ENCODE results near the gene HNRNPR.

Gene HNRNPR

DNA sequence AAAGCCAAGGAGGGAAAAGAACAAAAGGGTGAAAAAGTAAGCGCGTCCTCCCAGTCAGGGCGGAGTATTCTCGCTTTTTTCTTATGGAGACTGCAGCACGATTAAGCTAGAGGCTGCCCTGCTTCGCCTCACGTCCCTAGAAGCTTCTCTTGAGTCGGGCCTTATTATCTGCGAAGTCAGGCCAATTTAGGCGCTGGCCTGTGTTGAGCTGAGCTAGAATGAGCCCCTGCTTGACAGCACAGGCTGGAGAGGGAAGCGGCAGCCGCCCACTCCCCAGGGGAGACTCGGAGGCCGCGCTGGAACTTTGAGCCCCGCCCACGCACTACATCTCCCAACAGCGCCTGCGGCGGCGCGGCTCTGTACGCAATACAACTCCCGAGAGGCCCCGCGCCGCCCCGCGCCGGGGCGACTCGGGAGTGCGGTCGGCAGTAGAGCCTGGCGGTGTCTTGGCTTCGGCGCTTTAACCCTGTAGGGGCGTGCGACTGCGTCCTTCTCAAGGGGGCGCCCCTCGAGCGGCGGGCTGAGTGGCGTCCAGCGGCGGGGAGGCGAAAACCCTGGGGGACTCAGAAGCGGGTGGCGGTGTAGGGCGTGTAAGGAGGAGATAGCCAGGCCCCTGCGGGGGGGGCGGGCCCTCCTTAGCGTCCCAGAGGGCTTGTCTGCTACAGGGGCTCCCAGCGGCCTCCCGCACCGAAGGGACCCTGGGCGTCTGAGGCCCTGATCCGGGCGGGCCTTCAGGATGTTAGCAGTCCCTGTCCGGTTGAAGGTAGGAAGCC is 24.7 kb upstream of the HNRNPR start:
- DNase-seq (ENCODE audit: low read depth), result peak; percentile 69

DNA sequence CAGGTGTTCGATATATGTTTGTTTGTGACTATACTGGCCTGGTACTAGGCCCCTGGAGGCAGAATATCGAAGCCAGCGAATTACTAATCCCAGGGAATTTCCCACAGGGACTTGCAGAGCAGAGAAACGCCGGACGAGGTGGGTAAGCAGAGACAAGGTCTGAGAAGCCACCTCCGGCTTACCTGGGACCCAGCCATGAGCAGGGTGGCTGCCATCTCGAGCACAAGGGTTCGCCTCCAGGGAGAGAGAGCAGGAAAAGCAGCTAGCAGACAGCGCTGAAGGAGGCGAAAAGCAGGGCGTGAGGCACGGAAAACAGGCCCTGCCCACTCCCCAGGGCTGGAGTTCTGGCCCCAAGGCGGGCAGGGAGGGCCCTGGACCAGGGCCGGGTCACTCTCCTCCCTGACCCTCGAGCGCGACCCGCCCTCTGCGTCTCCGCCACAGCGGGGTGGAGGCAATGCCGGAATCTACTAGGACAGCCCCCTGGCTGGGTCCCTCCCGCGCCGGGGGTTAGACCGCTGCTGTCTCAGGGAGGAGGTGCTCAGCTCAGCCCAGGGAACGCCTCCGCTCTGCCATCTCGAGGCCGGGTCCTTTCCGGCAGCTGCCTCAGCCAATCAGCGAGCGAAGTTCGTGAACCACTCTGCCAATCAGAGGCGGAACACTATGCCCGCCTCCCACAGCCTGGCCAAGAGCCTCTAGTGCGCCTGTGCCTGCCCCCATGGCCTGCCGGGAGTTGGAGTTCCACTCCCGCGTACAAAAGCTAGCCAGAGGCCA is 23.9 kb upstream of the HNRNPR start:
- peak; percentile 93 for DNase-seq (ENCODE audit: low read depth)

DNA sequence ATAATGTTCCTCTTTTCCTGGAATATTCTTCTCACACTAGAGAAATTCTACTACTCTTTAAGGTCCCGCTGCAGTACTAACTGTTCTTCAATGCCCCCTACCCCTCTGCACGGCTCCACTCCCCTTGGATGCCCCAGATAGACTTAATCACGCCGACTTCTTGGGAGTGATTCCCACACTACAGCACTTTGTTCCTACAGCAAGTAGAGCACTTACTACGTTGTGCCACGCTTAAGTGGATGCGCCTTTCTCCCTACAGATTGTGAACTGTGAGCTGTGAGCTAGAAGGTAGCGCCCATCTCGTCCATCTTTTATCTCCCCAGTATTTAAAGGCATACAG is 23.3 kb upstream of the HNRNPR start:
- DNase-seq (ENCODE audit: low read depth), result no peak

DNA sequence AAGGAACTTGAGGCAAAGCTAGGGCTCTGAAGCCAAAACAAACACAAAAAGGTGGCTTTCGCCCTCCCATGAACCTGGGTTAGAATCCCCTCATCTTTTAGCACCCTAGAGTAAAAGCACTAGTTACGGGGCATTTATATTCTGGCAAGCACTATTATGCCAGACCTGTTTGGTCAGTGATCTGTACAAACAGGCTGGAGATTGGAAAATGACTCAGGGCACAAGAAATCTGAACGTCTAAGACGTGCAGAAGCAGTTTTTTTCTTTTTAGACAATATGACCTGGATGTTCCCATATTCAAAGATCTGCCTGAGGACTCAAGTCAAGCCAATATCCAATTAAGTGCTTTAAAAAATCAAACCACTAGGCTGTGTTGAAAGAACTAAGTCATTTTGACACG is 22.5 kb upstream of the HNRNPR start:
- DNase-seq (ENCODE audit: low read depth), result no peak

DNA sequence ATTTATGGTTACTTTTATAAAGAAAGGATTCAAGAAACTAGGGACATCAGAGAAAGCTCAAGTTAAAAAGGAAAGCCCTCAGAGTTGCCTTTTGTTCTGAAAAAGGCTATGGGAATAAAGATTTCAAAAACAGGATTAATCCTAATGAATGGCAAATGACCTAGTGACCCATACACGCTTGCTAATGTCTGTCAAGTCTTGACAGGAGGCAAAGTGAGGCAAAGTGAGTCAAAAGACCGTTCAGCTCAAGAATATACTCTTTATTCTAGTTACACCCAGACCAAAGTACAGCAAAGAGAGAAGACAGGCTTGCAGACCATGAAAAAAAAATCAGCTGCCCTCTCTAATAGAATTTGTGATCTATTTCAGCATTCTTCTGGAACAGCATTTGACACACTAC is 22.1 kb upstream of the HNRNPR start:
- DNase-seq (ENCODE audit: low read depth), result no peak

DNA sequence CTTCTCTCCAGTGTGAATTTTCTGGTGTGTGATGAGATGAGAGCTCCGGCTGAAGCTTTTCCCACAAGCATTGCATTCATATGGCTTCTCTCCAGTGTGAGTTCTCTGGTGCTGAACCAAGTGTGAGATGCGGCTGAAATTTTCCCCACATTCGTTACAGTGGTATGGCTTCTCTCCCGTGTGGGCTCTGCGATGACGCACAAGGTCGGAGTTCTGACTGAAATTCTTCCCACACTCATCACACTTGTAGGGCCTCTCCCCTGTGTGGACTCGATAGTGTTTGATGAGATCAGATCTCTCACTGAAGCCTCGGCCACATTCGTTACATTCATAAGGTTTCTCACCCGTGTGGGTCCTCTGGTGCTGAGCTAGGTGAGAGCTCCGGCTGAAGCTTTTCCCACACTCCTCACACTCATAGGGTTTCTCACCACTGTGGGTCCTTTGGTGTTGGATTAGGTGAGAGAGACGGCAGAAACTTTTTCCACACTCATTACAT is 18.2 kb upstream of the HNRNPR start:
- DNase-seq (ENCODE audit: low read depth), result no peak

DNA sequence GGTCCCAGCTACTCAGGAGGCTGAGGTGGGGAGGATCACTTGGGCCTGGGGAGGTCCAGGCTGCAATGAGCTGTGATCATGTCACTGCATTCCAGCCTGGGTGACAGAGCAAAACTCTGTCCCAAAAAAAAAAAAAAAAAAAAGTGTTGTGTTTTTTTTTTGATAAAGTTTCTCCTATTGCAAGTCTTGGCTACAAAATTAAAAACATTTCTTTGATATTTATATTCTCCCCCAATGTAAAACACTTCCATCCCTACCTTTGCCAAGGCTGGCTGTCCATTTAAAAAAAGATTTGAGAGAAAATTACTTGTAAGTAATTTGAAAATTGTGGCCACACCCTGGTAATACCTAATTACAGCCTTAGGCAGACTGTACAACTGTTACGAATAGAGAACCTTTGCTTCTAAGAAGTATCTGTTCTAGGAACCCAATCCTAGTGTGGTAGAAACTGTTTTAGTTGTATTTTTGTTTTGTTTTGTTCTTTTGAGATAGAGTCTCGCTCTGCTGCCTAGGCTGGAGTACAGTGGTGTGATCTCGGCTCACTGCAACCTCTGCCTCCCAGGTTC is 14.3 kb upstream of the HNRNPR start:
- no peak for DNase-seq (ENCODE audit: low read depth)

DNA sequence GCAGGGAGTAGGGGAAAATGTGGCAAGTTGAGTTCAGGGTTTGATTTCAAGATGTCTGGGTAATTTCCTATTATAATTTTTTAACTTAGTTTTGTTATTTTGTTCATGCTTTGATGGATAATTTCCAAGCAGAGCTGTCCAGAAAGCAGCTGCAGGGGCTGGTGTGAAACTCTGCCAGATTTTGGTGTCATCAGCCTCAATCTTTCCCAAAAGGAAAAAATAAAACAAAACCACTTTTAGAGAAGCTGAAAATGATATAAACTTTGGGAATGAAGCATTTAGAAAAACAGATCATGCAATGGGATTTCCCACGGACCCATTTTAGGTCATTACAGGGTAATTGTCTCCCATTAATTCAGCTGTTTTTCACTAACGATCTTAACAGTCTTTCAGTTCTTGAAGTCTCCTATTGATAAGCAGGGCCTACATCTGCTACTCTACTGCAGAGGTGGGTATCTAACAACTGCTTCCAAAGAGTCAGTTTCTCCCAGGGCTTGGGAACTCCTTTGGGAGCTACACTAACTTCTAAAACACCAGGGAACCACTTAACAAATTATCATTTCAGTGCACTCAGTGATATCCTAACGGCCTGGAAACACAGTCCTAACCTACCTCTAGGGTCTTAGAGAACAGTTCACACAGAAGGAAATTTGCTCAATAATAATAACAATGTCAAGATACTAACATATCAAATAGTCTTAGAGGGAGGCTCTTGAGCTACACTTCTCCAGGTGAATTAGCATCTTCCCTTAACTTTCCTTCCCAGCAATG is 13.2 kb upstream of the HNRNPR start:
- DNase-seq (ENCODE audit: low read depth), result no peak

DNA sequence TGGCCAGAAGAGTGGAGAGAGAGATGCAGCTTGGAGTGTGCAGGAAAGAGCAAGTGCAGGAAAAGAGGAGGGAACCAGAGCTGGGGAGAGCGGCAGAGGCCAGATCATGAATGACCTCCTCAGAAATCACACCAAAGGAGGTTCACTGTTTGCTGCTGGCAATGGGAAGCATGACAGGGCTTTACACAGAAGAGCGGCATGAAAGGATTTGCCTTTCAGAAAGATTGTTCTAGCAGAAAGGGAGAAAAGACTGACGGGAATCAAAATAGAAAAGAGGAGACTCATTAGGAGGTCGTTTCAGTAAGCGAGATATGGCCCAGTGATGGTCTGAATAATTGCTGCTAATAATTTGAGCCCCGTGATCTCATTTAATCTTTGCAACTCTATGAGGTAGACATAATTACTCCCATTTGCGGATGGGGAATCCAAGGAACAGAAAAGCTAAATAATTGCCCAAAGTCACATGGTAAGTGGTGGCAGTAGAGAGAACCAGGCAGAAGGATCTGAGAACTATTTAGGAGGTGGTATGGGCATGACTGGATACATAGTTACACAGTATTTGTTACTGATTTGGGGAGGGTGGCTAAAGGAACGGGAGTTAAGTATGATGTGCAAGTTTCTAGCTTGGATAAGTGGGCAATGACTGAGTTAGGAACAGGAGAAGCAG is 12.5 kb upstream of the HNRNPR start:
- no peak for DNase-seq (ENCODE audit: low read depth)

DNA sequence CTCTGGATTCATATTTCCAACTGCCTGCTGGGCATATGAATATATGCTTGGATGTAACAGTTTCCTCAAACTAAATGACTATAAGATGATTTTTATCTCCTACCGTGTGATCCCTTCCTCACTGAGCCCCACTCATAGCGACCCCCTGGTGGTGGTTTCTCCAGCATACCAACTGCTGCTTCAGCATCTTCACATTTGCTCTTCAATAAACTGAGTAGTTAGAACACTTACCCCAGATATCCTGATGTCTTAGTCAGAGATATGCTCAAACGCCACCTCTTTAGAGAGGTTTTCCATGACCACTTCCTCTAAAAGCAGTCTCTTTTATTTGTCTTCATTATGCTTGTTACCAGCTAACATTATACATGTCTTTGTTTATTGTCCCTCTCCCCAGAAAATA is 10.2 kb upstream of the HNRNPR start:
- no peak for DNase-seq (ENCODE audit: low read depth)

DNA sequence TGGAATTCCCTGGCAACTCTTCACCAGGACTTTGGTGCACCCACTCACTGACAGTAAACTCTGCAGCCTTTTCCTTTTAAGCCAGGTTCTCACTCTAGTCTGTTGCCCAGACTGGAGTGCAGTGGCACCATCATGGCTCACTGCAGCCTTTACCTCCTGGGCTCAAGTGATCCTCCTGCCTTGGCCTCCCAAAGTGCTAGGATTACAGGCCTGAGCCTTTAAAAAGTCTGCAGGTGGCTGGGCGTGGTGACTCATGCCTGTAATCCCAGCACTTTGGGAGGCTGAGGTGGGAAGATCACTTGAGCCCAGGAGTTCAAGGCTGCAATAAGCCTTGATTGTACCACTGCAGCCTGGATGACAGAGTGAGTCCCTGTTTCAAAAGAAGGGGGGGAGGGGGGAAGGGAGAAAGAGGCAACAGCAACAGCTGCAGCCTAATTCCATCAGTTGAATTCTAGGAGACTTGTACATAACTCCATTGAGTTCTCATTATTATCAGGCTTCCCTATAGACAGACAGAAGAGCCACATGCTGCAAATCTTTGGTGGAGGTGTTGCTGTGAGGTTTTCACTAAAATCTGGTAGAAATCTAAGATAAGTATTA is 8.1 kb upstream of the HNRNPR start:
- DNase-seq (ENCODE audit: low read depth), result no peak

DNA sequence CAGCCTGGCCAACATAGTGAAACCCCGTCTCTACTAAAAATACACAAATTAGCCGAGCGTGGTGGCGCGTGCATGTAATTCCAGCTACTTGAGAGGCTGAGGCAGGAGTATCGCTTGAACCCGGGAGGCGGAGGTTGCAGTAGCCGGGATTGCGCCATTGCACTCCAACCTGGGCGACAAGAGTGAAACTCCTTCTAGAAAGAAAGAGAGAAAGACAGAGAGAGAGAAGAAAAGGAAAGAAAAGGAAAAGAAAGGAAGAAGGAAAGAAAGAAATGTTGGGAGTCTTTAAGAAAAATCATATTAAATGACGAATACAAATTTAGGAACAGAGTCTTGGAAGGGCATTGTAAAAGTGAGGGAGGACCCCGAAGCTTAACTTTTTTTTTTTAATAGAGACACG is 1.8 kb upstream of the HNRNPR start:
- no peak for DNase-seq (ENCODE audit: low read depth)

DNA sequence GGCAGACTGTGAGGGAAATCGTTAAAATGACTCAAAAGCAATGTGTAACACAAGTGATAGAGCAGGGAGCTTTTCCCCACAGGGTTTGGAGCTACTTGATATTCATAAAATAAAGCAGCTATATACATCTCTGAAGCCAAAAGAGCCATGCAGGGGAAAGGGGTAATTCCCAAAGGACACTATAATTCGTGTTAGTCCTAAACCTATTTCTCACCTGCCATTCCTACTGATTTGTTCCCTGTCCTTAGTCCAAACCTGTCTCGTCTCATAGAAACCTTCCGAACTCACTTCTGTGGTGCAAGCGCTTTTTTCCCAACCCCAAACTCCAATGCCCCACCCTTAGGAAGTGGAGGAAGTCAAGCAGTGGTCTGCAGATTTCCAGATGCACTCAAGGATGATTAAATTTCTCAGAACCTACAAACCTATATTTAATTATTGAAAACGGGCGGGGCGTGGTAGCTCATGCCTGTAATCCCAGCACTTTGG is 946 bp upstream of the HNRNPR start:
- DNase-seq (ENCODE audit: low read depth), result no peak

DNA sequence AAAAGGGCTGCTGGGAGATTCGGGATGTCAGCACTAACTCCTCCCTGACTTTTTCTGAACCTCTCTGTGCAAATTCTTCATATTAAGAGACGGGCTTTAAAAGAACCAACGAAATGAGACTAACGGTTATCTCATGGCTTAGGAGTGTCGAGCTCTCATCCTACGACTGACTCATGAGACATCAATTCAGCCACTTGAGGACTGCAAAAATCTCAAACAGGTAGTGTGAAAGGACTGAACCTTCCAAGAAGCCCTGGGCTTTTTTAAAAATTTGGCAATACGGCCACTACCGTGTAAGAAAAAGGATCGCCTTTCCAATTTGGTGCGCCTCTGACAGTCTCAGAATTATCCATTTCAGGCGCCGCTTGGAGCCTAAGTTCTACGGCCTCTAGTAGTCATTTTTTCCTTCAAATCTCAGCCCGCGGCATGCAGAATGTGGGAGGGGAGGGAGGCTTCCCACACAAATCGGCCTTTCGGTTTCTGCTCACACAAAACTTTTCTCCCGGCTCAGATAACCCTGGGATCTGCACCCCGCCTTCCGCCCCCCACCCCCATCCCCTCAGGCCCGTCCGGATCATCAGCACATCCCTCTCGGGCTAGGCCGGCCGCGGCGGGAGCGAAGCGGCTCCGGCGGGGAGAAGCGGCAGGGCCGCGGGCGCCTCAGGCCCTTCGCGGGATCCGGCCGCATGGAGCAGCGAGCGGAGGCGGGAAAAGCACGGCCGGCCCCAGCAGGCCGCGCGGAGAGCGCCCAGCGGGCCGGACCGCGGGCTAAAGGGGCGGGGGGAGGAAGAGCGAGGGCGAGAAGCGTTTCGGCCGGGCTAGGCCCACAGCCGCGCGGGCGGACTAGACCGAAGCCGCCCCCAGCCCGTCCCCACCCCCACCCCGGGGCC is 618 bp downstream of the HNRNPR start:
- no peak for DNase-seq (ENCODE audit: low read depth)

DNA sequence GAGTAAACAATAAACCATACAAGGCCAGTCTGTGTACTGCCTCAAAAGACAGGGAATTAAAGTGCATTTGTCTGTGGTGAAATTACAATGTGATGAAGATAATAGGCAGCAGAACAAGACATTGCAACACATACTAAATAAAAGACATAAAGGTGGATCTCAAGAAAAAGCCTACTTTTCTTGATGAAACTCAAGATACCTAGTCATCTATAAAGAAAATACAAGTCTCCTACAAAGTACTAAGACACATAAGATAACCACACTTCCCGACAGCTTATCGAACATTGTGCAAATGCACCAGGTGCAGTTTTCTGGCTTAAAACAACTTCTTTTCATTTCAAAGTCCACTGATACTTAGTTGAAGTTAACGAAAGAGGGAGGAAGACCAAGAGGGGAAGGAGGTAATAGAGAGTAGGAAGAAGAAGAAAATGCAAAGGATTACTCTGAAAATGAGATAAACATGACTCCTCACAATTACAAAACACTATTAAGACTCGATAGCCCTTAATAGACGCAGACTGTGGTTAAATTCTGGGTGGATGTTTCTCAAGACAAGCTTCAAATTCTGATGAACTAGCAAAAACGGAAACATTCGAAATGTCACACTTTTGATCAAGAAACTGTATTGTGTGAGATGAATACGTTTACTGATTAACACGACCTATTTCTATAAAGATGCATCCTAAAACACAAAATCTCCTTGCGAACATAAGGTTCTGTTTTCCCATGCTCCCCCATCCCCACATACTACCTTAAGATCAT is 2.0 kb downstream of the HNRNPR start:
- no peak for DNase-seq (ENCODE audit: low read depth)

DNA sequence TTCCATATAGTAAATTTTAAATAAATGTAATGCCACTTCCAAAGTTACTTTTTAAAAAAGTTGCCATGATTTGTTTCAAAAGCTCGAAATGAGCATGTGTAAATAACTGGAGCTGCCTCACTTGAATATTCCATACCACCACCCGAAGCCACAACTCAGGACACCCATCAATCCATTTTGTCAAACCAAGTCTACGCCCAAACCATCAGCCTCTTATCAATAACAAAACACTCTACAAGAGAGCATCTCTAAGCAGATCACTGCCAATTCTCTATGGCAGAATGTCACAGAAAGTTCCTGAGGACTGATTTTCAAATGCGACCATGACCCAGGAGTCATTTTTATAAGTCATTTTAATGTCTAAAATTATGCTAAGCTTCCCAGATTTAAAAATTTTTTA is 4.5 kb downstream of the HNRNPR start:
- no peak for DNase-seq (ENCODE audit: low read depth)

DNA sequence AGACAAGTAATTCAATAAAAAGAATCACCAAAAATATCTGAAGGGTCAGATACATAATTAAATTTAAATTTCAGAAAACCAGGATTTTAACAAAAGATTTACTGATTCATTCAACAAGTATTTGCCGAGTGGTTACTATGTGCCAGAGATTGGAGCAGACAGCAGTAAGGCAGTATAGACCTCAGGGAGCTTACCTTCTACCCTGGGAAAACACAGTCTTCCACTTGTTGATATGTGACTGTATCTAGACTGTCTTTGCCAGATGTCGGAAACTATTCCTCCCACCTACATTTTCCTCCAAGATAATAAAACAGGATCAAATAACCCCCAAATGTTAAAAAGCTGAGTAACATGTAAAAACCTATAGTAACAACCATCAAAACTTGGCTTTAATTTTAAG is 6.2 kb downstream of the HNRNPR start:
- DNase-seq (ENCODE audit: low read depth), result no peak

DNA sequence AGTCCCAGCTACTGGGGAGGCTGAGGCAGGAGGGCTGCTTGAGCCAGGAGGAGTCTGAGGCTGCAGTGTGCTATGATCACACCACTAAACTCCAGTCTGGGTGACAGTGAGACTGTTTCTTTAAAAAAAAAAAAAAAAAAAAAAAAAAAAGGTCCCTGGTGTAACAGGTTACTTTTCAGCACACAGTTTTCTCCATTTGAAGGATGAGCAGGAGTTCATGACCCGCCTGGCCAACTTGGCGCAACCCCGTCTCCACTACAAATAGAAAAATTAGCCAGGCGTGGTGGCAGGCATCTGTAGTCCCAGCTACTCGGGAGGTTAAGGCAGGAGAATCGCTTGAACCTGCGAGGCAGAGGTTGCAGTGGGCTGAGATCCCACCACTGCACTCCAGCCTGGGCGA is 12.4 kb downstream of the HNRNPR start:
- no peak for DNase-seq (ENCODE audit: low read depth)

DNA sequence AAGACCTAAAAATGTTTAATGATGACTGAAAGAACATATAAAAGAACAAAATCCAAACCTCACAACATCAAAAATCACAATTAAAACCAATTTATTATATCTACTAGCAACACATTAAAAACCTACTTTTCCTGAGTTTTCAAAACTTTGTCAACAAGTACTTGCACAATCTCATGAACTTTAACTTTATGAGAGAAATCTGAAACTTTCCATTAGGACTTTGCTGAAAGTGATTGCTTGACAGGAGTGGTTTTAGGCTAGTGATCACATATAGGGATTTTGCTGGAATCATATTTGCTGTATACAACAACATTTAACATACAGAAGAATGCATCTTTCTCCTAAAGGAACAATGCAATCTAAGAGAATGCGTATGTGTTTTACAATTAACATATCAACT is 13.2 kb downstream of the HNRNPR start:
- DNase-seq (ENCODE audit: low read depth), result no peak

DNA sequence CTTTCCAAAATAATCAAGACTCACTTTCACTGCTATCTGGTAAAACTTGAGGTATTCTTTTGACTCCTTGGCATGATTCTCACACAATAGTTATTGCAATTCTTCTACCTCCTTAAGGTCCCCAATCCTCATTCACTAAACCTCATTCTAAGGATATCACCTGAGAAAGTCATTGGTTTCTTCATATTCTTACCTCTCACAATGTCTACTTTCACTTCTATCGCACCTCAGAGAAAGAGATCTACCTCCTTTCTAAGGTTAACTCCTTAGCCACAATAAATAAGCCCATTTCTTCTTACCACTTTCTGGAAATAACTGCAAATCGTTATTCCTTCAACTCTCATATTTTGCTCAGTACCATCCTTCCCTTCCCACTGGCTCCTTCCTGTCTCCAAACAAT is 18.7 kb downstream of the HNRNPR start:
- no peak for DNase-seq (ENCODE audit: low read depth)

Measured in stimulated activated CD8-positive, alpha-beta memory T cell treated with anti-CD3 and anti-CD28 coated beads, Interleukin-15, amount 100 ng/mL, for 1 hour (primary cell).